Mucosa of rectum (tissue), 2 donors: ENCODE results near the gene MXI1.
"Not testable (repeated sequence)": the region's sequence is repeated elsewhere in the genome, so short reads cannot be mapped to it uniquely, and the experiment has no call there.

Experiments
- H3K27ac ChIP-seq, 2 donors: one replicate each; pipeline ENCODE4 v1.7.0; 2013; ENCODE audit warnings: inconsistent platforms in 2 of 2, low read depth in 2 of 2, low read length in 2 of 2
- H3K27me3 ChIP-seq, 2 donors: one replicate each; pipeline ENCODE4 v1.7.0; 2013; ENCODE audit warnings: low read length in 2 of 2; ENCODE audit not compliant: control insufficient read depth in 2 of 2, insufficient read depth in 2 of 2
- H3K36me3 ChIP-seq, 2 donors: one replicate each; pipeline ENCODE4 v1.7.0; 2013; ENCODE audit warnings: low read length in 2 of 2; ENCODE audit not compliant: control insufficient read depth in 2 of 2, insufficient read depth in 2 of 2
- H3K4me1 ChIP-seq, 2 donors: one replicate each; pipeline ENCODE4 v1.7.0; 2013; ENCODE audit warnings: low read length in 2 of 2, mild to moderate bottlenecking in 1 of 2; ENCODE audit not compliant: control insufficient read depth in 2 of 2, insufficient read depth in 2 of 2
- H3K4me3 ChIP-seq, 2 donors: one replicate each; pipeline ENCODE4 v1.7.0; 2013; ENCODE audit warnings: low read length in 2 of 2
- H3K9ac ChIP-seq, 2 donors: one replicate each; pipeline ENCODE4 v1.7.0; 2013; ENCODE audit warnings: low read length in 2 of 2, low read depth in 1 of 2, mild to moderate bottlenecking in 1 of 2
- H3K9me3 ChIP-seq, 2 donors: one replicate each; pipeline ENCODE4 v1.7.0; 2013; ENCODE audit warnings: low read length in 2 of 2; ENCODE audit not compliant: control insufficient read depth in 2 of 2
- donor health status: healthy.
- donor health status: Normal muscosa, but diverticular disease.

MXI1 gene

GRCh38 chr10:110324201-110324804, 116.9 kb downstream of the MXI1 start:
- no peak overlapping the region for H3K4me3 ChIP-seq
- no peaks in the 10 kb centered on the region for H3K9me3 ChIP-seq
- H3K36me3 ChIP-seq = no peaks in the 10 kb centered on the region
- no peak overlapping the region for H3K27ac ChIP-seq
- peaks cover 0 to 6% of the 10 kb centered on the region in 2 donors for H3K27me3 ChIP-seq
- H3K9ac ChIP-seq = no peak overlapping the region
- no peaks in the 10 kb centered on the region for H3K4me1 ChIP-seq

- no peaks in the 10 kb centered on the region for H3K36me3 ChIP-seq
- no peak overlapping the region for H3K4me3 ChIP-seq
- H3K27ac ChIP-seq = no peak overlapping the region
- no peaks in the 10 kb centered on the region for H3K9me3 ChIP-seq
- H3K9ac ChIP-seq = no peak overlapping the region
- H3K4me1 ChIP-seq = no peaks in the 10 kb centered on the region
- H3K27me3 ChIP-seq = peaks cover 0 to 6% of the 10 kb centered on the region in 2 donors
These were observed 117.4 kb downstream of the MXI1 start for GRCh38 chr10:110324805-110325280.

GRCh38 chr10:110326351-110327032, 119.1 kb downstream of the MXI1 start:
- H3K27me3 ChIP-seq = peaks cover 0 to 6% of the 10 kb centered on the region in 2 donors
- H3K27ac ChIP-seq = no peak overlapping the region
- H3K4me3 ChIP-seq = no peak overlapping the region
- H3K9me3 ChIP-seq = peaks cover 0 to 3% of the 10 kb centered on the region in 2 donors
- H3K36me3 ChIP-seq = no peaks in the 10 kb centered on the region
- H3K9ac ChIP-seq = no peak overlapping the region
- no peaks in the 10 kb centered on the region for H3K4me1 ChIP-seq

- Histone ChIP-seq H3K9ac (no peak overlapping the region), H3K9me3 (peaks cover 0 to 3% of the 10 kb centered on the region in 2 donors), H3K36me3 (no peaks in the 10 kb centered on the region), H3K27me3 (peaks cover 0 to 6% of the 10 kb centered on the region in 2 donors), H3K4me1 (no peaks in the 10 kb centered on the region), H3K27ac (no peak overlapping the region), H3K4me3 (no peak overlapping the region)
These were observed 120.0 kb downstream of the MXI1 start for GRCh38 chr10:110327262-110327914.

- H3K27me3 ChIP-seq = peaks cover 0 to 3% of the 10 kb centered on the region in 2 donors
- peaks cover 0 to 3% of the 10 kb centered on the region in 2 donors for H3K9me3 ChIP-seq
- H3K27ac ChIP-seq = no peak overlapping the region
- H3K4me1 ChIP-seq = no peaks in the 10 kb centered on the region
- H3K36me3 ChIP-seq = no peaks in the 10 kb centered on the region
- no peak overlapping the region for H3K4me3 ChIP-seq
- H3K9ac ChIP-seq = no peak overlapping the region
These were observed 123.3 kb downstream of the MXI1 start for GRCh38 chr10:110330675-110331074.

- H3K27me3 ChIP-seq, H3K4me3 ChIP-seq, H3K9me3 ChIP-seq, H3K27ac ChIP-seq, H3K36me3 ChIP-seq, H3K9ac ChIP-seq, H3K4me1 ChIP-seq: not testable (repeated sequence)
These were observed 123.9 kb downstream of the MXI1 start for GRCh38 chr10:110331226-110331795.

- no peaks in the 10 kb centered on the region for H3K36me3 ChIP-seq
- no peaks in the 10 kb centered on the region for H3K27me3 ChIP-seq
- peaks cover 0 to 3% of the 10 kb centered on the region in 2 donors for H3K9me3 ChIP-seq
- no peak overlapping the region for H3K9ac ChIP-seq
- no peak overlapping the region for H3K27ac ChIP-seq
- H3K4me3 ChIP-seq = no peak overlapping the region
- no peaks in the 10 kb centered on the region for H3K4me1 ChIP-seq
These were observed 126.8 kb downstream of the MXI1 start for GRCh38 chr10:110334061-110334656.

GRCh38 chr10:110335314-110336064, 128.1 kb downstream of the MXI1 start:
- Histone ChIP-seq H3K9me3 (peaks cover 0 to under 1% of the 10 kb centered on the region in 2 donors), H3K4me1 (no peaks in the 10 kb centered on the region), H3K27ac (no peak overlapping the region), H3K4me3 (no peak overlapping the region), H3K36me3 (no peaks in the 10 kb centered on the region), H3K27me3 (no peaks in the 10 kb centered on the region), H3K9ac (no peak overlapping the region)

GRCh38 chr10:110336111-110336721, 128.8 kb downstream of the MXI1 start:
- no peaks in the 10 kb centered on the region for H3K9me3 ChIP-seq
- no peak overlapping the region for H3K9ac ChIP-seq
- no peak overlapping the region for H3K27ac ChIP-seq
- H3K4me3 ChIP-seq = no peak overlapping the region
- H3K4me1 ChIP-seq = no peaks in the 10 kb centered on the region
- H3K36me3 ChIP-seq = no peaks in the 10 kb centered on the region
- no peaks in the 10 kb centered on the region for H3K27me3 ChIP-seq
